MM.1S (cell line): ENCODE data around the gene TGFBR2.

ENCODE experiments used
- EZH2 ChIP-seq: fragments of 300-600 bp; sonication (generic); optimal IDR thresholded peaks from 2 replicates; pipeline ENCODE3; 2017; ENCODE audit warnings: low read depth, mild to moderate bottlenecking, antibody characterized with exemption, low read length, mixed read lengths
- EZH2phosphoT487 ChIP-seq: fragments of 300-600 bp; sonication (generic); IDR thresholded peaks from 2 replicates; pipeline ENCODE4 v1.6.1; 2018; ENCODE audit warnings: antibody characterized with exemption, low read length
- TF ChIP-seq, protein P1 (sequence below): fragments of 300-600 bp; sonication (generic); IDR thresholded peaks from 2 replicates; pipeline ENCODE4 v1.5.1; 2016; ENCODE audit warnings: antibody characterized with exemption, low read length, mixed read lengths

DNA sequence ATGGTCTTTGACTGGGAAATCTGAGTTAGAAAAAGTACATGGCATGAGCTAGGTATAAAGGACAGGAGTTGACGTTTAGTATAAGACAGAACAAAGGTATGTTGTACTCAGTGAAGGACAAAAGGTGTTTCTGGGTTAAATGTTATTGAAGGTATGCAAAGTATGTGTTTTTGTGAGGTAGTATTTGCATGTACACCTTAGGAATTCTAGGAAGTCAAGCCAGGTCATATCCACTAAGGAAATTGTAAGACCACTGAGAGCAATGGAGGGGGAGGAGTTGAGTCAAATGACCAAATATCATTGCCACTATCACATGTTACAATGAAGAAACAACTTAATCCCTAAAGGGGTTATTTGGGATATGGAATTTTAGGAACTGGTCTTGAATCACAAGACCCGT lies 24.4 kb upstream of the TGFBR2 start:
- TF ChIP-seq, protein P1, sequence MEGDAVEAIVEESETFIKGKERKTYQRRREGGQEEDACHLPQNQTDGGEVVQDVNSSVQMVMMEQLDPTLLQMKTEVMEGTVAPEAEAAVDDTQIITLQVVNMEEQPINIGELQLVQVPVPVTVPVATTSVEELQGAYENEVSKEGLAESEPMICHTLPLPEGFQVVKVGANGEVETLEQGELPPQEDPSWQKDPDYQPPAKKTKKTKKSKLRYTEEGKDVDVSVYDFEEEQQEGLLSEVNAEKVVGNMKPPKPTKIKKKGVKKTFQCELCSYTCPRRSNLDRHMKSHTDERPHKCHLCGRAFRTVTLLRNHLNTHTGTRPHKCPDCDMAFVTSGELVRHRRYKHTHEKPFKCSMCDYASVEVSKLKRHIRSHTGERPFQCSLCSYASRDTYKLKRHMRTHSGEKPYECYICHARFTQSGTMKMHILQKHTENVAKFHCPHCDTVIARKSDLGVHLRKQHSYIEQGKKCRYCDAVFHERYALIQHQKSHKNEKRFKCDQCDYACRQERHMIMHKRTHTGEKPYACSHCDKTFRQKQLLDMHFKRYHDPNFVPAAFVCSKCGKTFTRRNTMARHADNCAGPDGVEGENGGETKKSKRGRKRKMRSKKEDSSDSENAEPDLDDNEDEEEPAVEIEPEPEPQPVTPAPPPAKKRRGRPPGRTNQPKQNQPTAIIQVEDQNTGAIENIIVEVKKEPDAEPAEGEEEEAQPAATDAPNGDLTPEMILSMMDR: no peak
- TF ChIP-seq EZH2phosphoT487 (no peak), EZH2 (no peak)
